ENCODE results near the gene PIEZO2.

GRCh38 chr18:10936176-10937053 lies 213.0 kb downstream of the PIEZO2 start:
- TF ChIP-seq, protein P1, sequence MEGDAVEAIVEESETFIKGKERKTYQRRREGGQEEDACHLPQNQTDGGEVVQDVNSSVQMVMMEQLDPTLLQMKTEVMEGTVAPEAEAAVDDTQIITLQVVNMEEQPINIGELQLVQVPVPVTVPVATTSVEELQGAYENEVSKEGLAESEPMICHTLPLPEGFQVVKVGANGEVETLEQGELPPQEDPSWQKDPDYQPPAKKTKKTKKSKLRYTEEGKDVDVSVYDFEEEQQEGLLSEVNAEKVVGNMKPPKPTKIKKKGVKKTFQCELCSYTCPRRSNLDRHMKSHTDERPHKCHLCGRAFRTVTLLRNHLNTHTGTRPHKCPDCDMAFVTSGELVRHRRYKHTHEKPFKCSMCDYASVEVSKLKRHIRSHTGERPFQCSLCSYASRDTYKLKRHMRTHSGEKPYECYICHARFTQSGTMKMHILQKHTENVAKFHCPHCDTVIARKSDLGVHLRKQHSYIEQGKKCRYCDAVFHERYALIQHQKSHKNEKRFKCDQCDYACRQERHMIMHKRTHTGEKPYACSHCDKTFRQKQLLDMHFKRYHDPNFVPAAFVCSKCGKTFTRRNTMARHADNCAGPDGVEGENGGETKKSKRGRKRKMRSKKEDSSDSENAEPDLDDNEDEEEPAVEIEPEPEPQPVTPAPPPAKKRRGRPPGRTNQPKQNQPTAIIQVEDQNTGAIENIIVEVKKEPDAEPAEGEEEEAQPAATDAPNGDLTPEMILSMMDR (IDR thresholded peaks at IDR 0.05; ENCODE audit: poor library complexity, severe bottlenecking) = no peak
- no peak for TF ChIP-seq SMC3 (conservative IDR thresholded peaks at IDR 0.05; ENCODE audit: poor library complexity)
- TF ChIP-seq POLR2AphosphoS5 (IDR thresholded peaks at IDR 0.05) = no peak
